Astrocyte of the spinal cord (primary cell): Measurements from ENCODE around the gene SNAI3.

ENCODE experiments used
- DNase-seq: peaks from one replicate; pipeline ENCODE4 v3.0.0; 2011; ENCODE audit warnings: low read depth, low spot score
- H3K4me3 ChIP-seq: 2 replicates; pipeline ENCODE4 v1.5.1; 2011; ENCODE audit warnings: low read depth, mild to moderate bottlenecking, low read length, moderate library complexity
- CTCF ChIP-seq: IDR thresholded peaks from 2 replicates; pipeline ENCODE4 v1.5.1; 2012; ENCODE audit warnings: low read depth, mild to moderate bottlenecking, low read length, inconsistent platforms
- in situ Hi-C: cut with HindIII; loops from 2 replicates; pipeline ENCODE4 v1.10.0; 2017; ENCODE audit warnings: low sequenced_read_pairs

Gene SNAI3

GRCh38 chr16:88721815-88722755 lies 35.8 kb upstream of the SNAI3 start:
- no peak for TF ChIP-seq CTCF

GRCh38 chr16:88721236-88721635 lies 34.9 kb upstream of the SNAI3 start:
- DNase-seq, result no peak
- H3K4me3 ChIP-seq, result no peak overlapping the region
- no peak for TF ChIP-seq CTCF
- in situ Hi-C loops, result no loop called here

More at GRCh38 chr16:88721815-88722755, 35.8 kb upstream of the SNAI3 start:
- in situ Hi-C loops, result no loop called here
- DNase-seq, result no peak
- H3K4me3 ChIP-seq, result no peak overlapping the region

GRCh38 chr16:88720396-88720970 lies 34.2 kb upstream of the SNAI3 start:
- H3K4me3 ChIP-seq, result no peak overlapping the region
- TF ChIP-seq CTCF, result no peak
- in situ Hi-C loops, result no loop called here

GRCh38 chr16:88719933-88720296 lies 33.6 kb upstream of the SNAI3 start:
- TF ChIP-seq CTCF, result no peak
- in situ Hi-C loops, result no loop called here
- no peak overlapping the region for H3K4me3 ChIP-seq
- no peak for DNase-seq

More at GRCh38 chr16:88720396-88720970, 34.2 kb upstream of the SNAI3 start:
- no peak for DNase-seq

- H3K4me3 ChIP-seq, result no peak overlapping the region
- TF ChIP-seq CTCF, result no peak
- DNase-seq, result no peak
- in situ Hi-C loops, result no loop called here
These were observed 33.1 kb upstream of the SNAI3 start for GRCh38 chr16:88719267-88719932.

- no peak for TF ChIP-seq CTCF
- in situ Hi-C loops, result no loop called here
- H3K4me3 ChIP-seq, result no peak overlapping the region
- DNase-seq, result no peak
These were observed 31.9 kb upstream of the SNAI3 start for GRCh38 chr16:88718178-88718577.
